IMR-90 (cell line): ENCODE data around the gene SLC6A3. TPM values are rescaled to one million over a fixed set of nuclear protein-coding genes. Genes with fewer than 3 reads are reported as not detected.

Experiments used
- ATAC-seq: fragments of 200-7000 bp; cut with Tn5 transposase; 2 replicates; pipeline ENCODE4 v1.9.1; 2020; ENCODE audit warnings: low read depth, mild to moderate bottlenecking, moderate library complexity
- BruUV-seq: library from RNA; stranded (reverse); fragments of 400-500 nt; replicated peaks from 2 replicates; lab custom pipeline; 2021; lab: Mats Ljungman, UMichigan
- CTCF ChIA-PET: fragments of 300-600 bp; formaldehyde crosslinking; extraction: SDS; loops from one replicate; lab custom pipeline; 2021; ENCODE audit warnings: antibody characterized with exemption; lab: Yijun Ruan, JAX
- POLR2A ChIA-PET: fragments of 300-600 bp; sonication (Branson Sonifier 250); formaldehyde crosslinking; loops from one replicate; lab custom pipeline; 2022; ENCODE audit warnings: antibody characterized with exemption; ENCODE audit not compliant: unreplicated experiment; lab: Charles Lee
- DNase-seq: peaks from one replicate; pipeline ENCODE4 v3.0.0; 2013
- H2AFZ ChIP-seq: replicated peaks from 2 replicates; pipeline ENCODE3; 2013; ENCODE audit warnings: low read length, mild to moderate bottlenecking; ENCODE audit not compliant: poor library complexity
- H2AK5ac ChIP-seq: 2 replicates; pipeline ENCODE4 v1.6.1; 2013; ENCODE audit warnings: low read depth, low read length, inconsistent platforms
- H2AK9ac ChIP-seq: replicated peaks from 2 replicates; pipeline ENCODE3; 2013; ENCODE audit warnings: mild to moderate bottlenecking, low read depth, low read length, moderate library complexity; ENCODE audit not compliant: poor library complexity
- H2BK120ac ChIP-seq: 2 replicates; pipeline ENCODE4 v1.6.1; 2013; ENCODE audit warnings: low read depth, low read length, inconsistent platforms
- H2BK15ac ChIP-seq: 3 replicates; pipeline ENCODE4 v1.6.1; 2013; ENCODE audit warnings: low read depth, low read length, inconsistent platforms
- H2BK20ac ChIP-seq: 2 replicates; pipeline ENCODE4 v1.6.1; 2013; ENCODE audit warnings: low read depth, mild to moderate bottlenecking, inconsistent platforms, low read length, moderate library complexity
- H2BK5ac ChIP-seq: 2 replicates; pipeline ENCODE4 v1.6.1; 2013; ENCODE audit warnings: mild to moderate bottlenecking, low read depth, low read length, inconsistent platforms; ENCODE audit not compliant: poor library complexity, severe bottlenecking
- H3K14ac ChIP-seq: replicated peaks from 2 replicates; pipeline ENCODE4 v1.6.1; 2013; ENCODE audit warnings: low read depth, low read length, inconsistent platforms
- H3K18ac ChIP-seq: 2 replicates; pipeline ENCODE4 v1.6.1; 2013; ENCODE audit warnings: low read depth, low read length, control low read depth
- H3K23ac ChIP-seq: 2 replicates; pipeline ENCODE4 v1.6.1; 2013; ENCODE audit warnings: low read depth, low read length, inconsistent platforms
- H3K27ac ChIP-seq: 2 replicates; pipeline ENCODE4 v1.5.1; 2013; ENCODE audit warnings: mild to moderate bottlenecking, control low read depth, low read length; ENCODE audit not compliant: insufficient read depth
- H3K27me3 ChIP-seq: 2 replicates; pipeline ENCODE4 v1.6.1; 2013; ENCODE audit warnings: low read length; ENCODE audit not compliant: control insufficient read depth, insufficient read depth
- H3K36me3 ChIP-seq: 2 replicates; pipeline ENCODE4 v1.6.1; 2013; ENCODE audit warnings: low read length, mixed read lengths; ENCODE audit not compliant: control insufficient read depth, insufficient read depth
- H3K4ac ChIP-seq: 2 replicates; pipeline ENCODE4 v1.6.1; 2013; ENCODE audit warnings: low read depth, low read length, inconsistent platforms
- H3K4me1 ChIP-seq: 2 replicates; pipeline ENCODE4 v1.6.1; 2013; ENCODE audit warnings: low read length, mixed read lengths; ENCODE audit not compliant: control insufficient read depth, insufficient read depth
- H3K4me2 ChIP-seq: 2 replicates; pipeline ENCODE4 v1.6.1; 2013; ENCODE audit warnings: low read depth, mild to moderate bottlenecking, control low read depth, low read length, moderate library complexity
- H3K4me3 ChIP-seq: 2 replicates; pipeline ENCODE4 v1.5.1; 2013; ENCODE audit warnings: low read depth, mild to moderate bottlenecking, control low read depth, low read length, moderate library complexity; ENCODE audit not compliant: insufficient read depth
- H3K56ac ChIP-seq: 2 replicates; pipeline ENCODE4 v1.6.1; 2013; ENCODE audit warnings: low read length, inconsistent platforms; ENCODE audit not compliant: insufficient read depth; ENCODE audit errors: extremely low read depth
- H3K79me1 ChIP-seq, 2 experiments: 2 replicates each; pipeline ENCODE4 v1.6.1; 2013; ENCODE audit warnings: low read length in 2 of 2, inconsistent platforms in 1 of 2, low read depth in 1 of 2
- H3K9ac ChIP-seq: 2 replicates; pipeline ENCODE4 v1.6.1; 2013; ENCODE audit warnings: low read depth, low read length, control low read depth
- H3K9me1 ChIP-seq: 2 replicates; pipeline ENCODE4 v1.6.1; 2013; ENCODE audit warnings: low read length, inconsistent platforms; ENCODE audit not compliant: insufficient read depth
- H3K9me3 ChIP-seq: 2 replicates; pipeline ENCODE4 v1.6.1; 2013; ENCODE audit warnings: low read length; ENCODE audit not compliant: control insufficient read depth, insufficient read depth
- H4K20me1 ChIP-seq: 2 replicates; pipeline ENCODE4 v1.6.1; 2013; ENCODE audit warnings: low read length, inconsistent platforms; ENCODE audit not compliant: insufficient read depth
- H4K5ac ChIP-seq: 2 replicates; pipeline ENCODE4 v1.6.1; 2013; ENCODE audit warnings: mild to moderate bottlenecking, low read depth, low read length, control low read depth
- H4K8ac ChIP-seq, 2 experiments: 2 replicates each; pipeline ENCODE4 v1.6.1; 2013; ENCODE audit warnings: low read depth in 2 of 2, low read length in 2 of 2, control low read depth in 1 of 2, inconsistent platforms in 1 of 2
- H4K91ac ChIP-seq: 2 replicates; pipeline ENCODE4 v1.6.1; 2013; ENCODE audit warnings: low read depth, low read length, inconsistent platforms; ENCODE audit not compliant: insufficient read depth
- BHLHE40 ChIP-seq: fragments of 150-350 bp; IDR thresholded peaks from 2 replicates; pipeline ENCODE4 v1.6.1; 2016; ENCODE audit warnings: mild to moderate bottlenecking, low read depth, low read length
- CEBPB ChIP-seq: IDR thresholded peaks from 2 replicates; pipeline ENCODE4 v1.6.1; 2012; ENCODE audit warnings: low read depth, low read length, improper control_type of control experiment
- CHD1 ChIP-seq: IDR thresholded peaks from 2 replicates; pipeline ENCODE4 v1.6.1; 2012; ENCODE audit warnings: low read depth, low read length, improper control_type of control experiment
- FOS ChIP-seq: fragments of 150-350 bp; IDR thresholded peaks from 2 replicates; pipeline ENCODE4 v1.6.1; 2016; ENCODE audit warnings: low read depth, low read length
- MAFK ChIP-seq: IDR thresholded peaks from 2 replicates; pipeline ENCODE4 v1.6.1; 2012; ENCODE audit warnings: low read depth, low read length, improper control_type of control experiment
- MAZ ChIP-seq: IDR thresholded peaks from 2 replicates; pipeline ENCODE4 v1.6.1; 2012; ENCODE audit warnings: low read depth, mild to moderate bottlenecking, low read length, improper control_type of control experiment, moderate library complexity, borderline replicate concordance
- MXI1 ChIP-seq: IDR thresholded peaks from 2 replicates; pipeline ENCODE4 v1.6.1; 2012; ENCODE audit warnings: low read depth, mild to moderate bottlenecking, low read length, moderate library complexity, borderline replicate concordance
- NFE2L2 ChIP-seq: fragments of 150-350 bp; IDR thresholded peaks from 2 replicates; pipeline ENCODE4 v1.6.1; 2016; ENCODE audit warnings: low read depth, mild to moderate bottlenecking, low read length
- POLR2A ChIP-seq: IDR thresholded peaks from 2 replicates; pipeline ENCODE4 v1.6.1; 2012; ENCODE audit warnings: mild to moderate bottlenecking, low read depth, low read length
- RAD21 ChIP-seq: IDR thresholded peaks from 2 replicates; pipeline ENCODE4 v1.6.1; 2012; ENCODE audit warnings: low read length, improper control_type of control experiment
- RCOR1 ChIP-seq: IDR thresholded peaks from 2 replicates; pipeline ENCODE4 v1.6.1; 2012; ENCODE audit warnings: mild to moderate bottlenecking, low read length, improper control_type of control experiment; ENCODE audit not compliant: insufficient replicate concordance
- RFX5 ChIP-seq: IDR thresholded peaks from 2 replicates; pipeline ENCODE4 v1.8.0; 2012; ENCODE audit warnings: low read depth, mild to moderate bottlenecking, low read length, moderate library complexity
- SMC3 ChIP-seq: fragments of 150-350 bp; IDR thresholded peaks from 2 replicates; pipeline ENCODE4 v1.6.1; 2016; ENCODE audit warnings: low read depth, mild to moderate bottlenecking, antibody characterized with exemption, low read length, moderate library complexity
- WGBS, 2 experiments: methylation state at CpG; one replicate each; pipeline versions ENCODE4 v1.1.5 to v1.1.7; 2013; ENCODE audit warnings: missing lambda C conversion rate in 2 of 2; ENCODE audit not compliant: insufficient read length in 1 of 2; ENCODE audit errors: extremely low coverage in 2 of 2; 5-methylcytosine and 5-hydroxymethylcytosine counted together
- dilution Hi-C: fragments of 300-500 bp; cut with HindIII; formaldehyde crosslinking; loops from one replicate; pipeline ENCODE4 v1.14.3; 2018; ENCODE audit warnings: low sequenced_read_pairs; ENCODE audit not compliant: unreplicated experiment
- in situ Hi-C: fragments of 300-500 bp; cut with MboI; formaldehyde crosslinking; loops from 3 replicates; pipeline ENCODE4 v1.14.3; 2019; ENCODE audit warnings: low sequenced_read_pairs, inconsistent platforms, mixed read lengths
- intact Hi-C: fragments of 100-400 bp; cut with micrococcal nuclease; formaldehyde crosslinking; loops from 2 replicates; pipeline ENCODE4 v1.10.0; 2022
- polyA plus RNA-seq, 3 experiments: library from polyadenylated mRNA; depleted of rRNA; stranded (reverse); fragments of >200 nt; gene quantifications; 2 replicates each; pipeline ENCODE4 v1.2.3, GENCODE V29; 2012; ENCODE audit warnings: low replicate concordance in 1 of 3
- total RNA-seq: library from RNA; depleted of rRNA; stranded (reverse); fragments of >200 nt; gene quantifications from 2 replicates; pipeline ENCODE4 v1.2.3, GENCODE V29; 2012
- TF ChIP-seq, protein P1 (sequence below): fragments of 150-350 bp; IDR thresholded peaks from 2 replicates; pipeline ENCODE4 v1.6.1; 2016; ENCODE audit warnings: low read depth, mild to moderate bottlenecking, low read length, moderate library complexity, borderline replicate concordance
- TF ChIP-seq, protein P2 (sequence below): conservative IDR thresholded peaks from 2 replicates; pipeline ENCODE4 v1.5.1; 2012; ENCODE audit warnings: mild to moderate bottlenecking, low read depth, low read length, improper control_type of control experiment
- TF ChIP-seq, protein P3 (sequence below): fragments of 150-350 bp; IDR thresholded peaks from 2 replicates; pipeline ENCODE4 v1.6.1; 2017; ENCODE audit warnings: mild to moderate bottlenecking, antibody characterized with exemption, low read length, low read depth

The SLC6A3 gene
- total and polyA plus RNA-seq, 2 of the 4 experiments (the other 2 are of a cell fraction), result not detected

DNA sequence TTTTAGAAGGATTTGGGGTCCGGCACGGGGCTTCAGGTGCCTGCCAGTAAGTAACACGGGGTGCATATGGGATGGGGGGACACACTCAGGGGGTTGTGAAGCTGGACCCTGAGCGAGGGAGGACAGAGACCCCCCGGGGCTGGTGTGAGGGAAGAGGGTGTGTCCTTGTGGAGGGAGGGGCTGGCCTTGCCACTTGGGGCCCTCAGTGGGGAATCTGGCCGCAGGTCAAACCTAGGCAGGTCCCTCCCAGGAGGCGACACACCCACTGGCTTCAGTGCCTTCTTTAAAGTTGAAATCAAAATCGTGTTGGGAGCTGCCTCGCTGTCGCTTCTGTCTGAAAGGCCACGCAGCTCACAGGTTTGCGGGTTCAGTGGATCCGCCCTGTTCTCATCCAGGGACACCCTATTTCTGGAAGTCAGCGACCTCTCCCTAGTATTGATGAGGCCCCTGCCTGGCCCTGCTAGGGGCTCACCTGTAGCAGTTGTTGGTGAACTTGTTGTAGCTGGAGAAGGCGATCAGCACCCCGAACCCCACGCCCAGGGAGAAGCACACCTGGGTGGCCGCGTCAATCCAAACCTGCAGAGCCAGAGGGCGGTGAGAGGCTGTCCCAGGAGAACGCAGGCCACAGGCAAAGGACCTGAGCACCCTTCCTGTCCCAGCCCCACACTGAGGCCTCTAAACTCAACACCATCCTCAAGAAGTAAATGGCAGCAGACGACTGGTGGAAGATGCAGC is 29.4 kb downstream of the SLC6A3 start:
- Histone ChIP-seq H3K4me3 (no peak overlapping the region), H4K20me1 (no peaks in the 10 kb centered on the region), H2BK5ac (no peak overlapping the region), H3K9me1 (no peaks in the 10 kb centered on the region), H3K9ac (no peak overlapping the region), H4K5ac (no peak overlapping the region), H3K27me3 (peaks cover 13% of the 10 kb centered on the region; the same call in 1 of the 2 replicates), H3K36me3 (no peaks in the 10 kb centered on the region), H2AK9ac (no peak overlapping the region), H2BK120ac (no peak overlapping the region), H3K23ac (no peak overlapping the region), H3K4me1 (no peaks in the 10 kb centered on the region), H3K4me2 (no peak overlapping the region), H3K27ac (no peak overlapping the region), H2AFZ (no peak overlapping the region), H3K9me3 (no peaks in the 10 kb centered on the region), H4K91ac (no peak overlapping the region), H2AK5ac (no peak overlapping the region), H2BK15ac (no peak overlapping the region), H3K4ac (no peak overlapping the region), H3K56ac (no peak overlapping the region), H4K8ac (no peak overlapping the region), H3K14ac (no peak overlapping the region), H2BK20ac (no peak overlapping the region), H3K79me1 (no peaks in the 10 kb centered on the region), H3K18ac (no peak overlapping the region)
- ChIA-PET CTCF (no interaction called here), POLR2A (no interaction called here)
- 73% methylated on average over 7 of the region's 22 CpGs; no CpG with 5 or more reads in 1 of the 2 experiments for whole genome bisulfite sequencing, 2 experiments
- TF ChIP-seq POLR2A (no peak), BHLHE40 (no peak), MAZ (no peak), CEBPB (no peak), NFE2L2 (no peak), CHD1 (no peak), MAFK (no peak), SMC3 (no peak), RAD21 (no peak), RFX5 (no peak), MXI1 (no peak), RCOR1 (no peak), FOS (no peak)
- TF ChIP-seq, protein P1, sequence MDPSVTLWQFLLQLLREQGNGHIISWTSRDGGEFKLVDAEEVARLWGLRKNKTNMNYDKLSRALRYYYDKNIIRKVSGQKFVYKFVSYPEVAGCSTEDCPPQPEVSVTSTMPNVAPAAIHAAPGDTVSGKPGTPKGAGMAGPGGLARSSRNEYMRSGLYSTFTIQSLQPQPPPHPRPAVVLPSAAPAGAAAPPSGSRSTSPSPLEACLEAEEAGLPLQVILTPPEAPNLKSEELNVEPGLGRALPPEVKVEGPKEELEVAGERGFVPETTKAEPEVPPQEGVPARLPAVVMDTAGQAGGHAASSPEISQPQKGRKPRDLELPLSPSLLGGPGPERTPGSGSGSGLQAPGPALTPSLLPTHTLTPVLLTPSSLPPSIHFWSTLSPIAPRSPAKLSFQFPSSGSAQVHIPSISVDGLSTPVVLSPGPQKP, result no peak
- TF ChIP-seq, protein P2, sequence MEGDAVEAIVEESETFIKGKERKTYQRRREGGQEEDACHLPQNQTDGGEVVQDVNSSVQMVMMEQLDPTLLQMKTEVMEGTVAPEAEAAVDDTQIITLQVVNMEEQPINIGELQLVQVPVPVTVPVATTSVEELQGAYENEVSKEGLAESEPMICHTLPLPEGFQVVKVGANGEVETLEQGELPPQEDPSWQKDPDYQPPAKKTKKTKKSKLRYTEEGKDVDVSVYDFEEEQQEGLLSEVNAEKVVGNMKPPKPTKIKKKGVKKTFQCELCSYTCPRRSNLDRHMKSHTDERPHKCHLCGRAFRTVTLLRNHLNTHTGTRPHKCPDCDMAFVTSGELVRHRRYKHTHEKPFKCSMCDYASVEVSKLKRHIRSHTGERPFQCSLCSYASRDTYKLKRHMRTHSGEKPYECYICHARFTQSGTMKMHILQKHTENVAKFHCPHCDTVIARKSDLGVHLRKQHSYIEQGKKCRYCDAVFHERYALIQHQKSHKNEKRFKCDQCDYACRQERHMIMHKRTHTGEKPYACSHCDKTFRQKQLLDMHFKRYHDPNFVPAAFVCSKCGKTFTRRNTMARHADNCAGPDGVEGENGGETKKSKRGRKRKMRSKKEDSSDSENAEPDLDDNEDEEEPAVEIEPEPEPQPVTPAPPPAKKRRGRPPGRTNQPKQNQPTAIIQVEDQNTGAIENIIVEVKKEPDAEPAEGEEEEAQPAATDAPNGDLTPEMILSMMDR, result no peak
- TF ChIP-seq, protein P3, sequence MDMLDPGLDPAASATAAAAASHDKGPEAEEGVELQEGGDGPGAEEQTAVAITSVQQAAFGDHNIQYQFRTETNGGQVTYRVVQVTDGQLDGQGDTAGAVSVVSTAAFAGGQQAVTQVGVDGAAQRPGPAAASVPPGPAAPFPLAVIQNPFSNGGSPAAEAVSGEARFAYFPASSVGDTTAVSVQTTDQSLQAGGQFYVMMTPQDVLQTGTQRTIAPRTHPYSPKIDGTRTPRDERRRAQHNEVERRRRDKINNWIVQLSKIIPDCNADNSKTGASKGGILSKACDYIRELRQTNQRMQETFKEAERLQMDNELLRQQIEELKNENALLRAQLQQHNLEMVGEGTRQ, result no peak
- intact Hi-C loops (no loop called here), dilution Hi-C loops (no loop called here), in situ Hi-C loops (no loop called here)
- ATAC-seq (no peak), DNase-seq (no peak)
- BruUV-seq, result no TSS peak
